Right cardiac atrium (tissue), 5 donors: ENCODE measurements around the gene LPAR6. TPM values are rescaled to one million over a fixed set of nuclear protein-coding genes. Genes with fewer than 3 reads are reported as not detected.
A peak's percentile ranks its signal among the peaks of the same experiment; 100 is the strongest.

Experiments
- ATAC-seq, 2 donors: fragments of 200-7000 bp; cut with Tn5 transposase; one replicate each; pipeline versions ENCODE4 v1.8.0 to v1.9.1; 2020; ENCODE audit warnings: moderate library complexity in 2 of 2, mild to moderate bottlenecking in 1 of 2
- DNase-seq, 3 donors: peaks; one replicate each; pipeline ENCODE4 v3.0.0-alpha.2; 2020
- H3K27ac ChIP-seq: one replicate; pipeline ENCODE4 v1.5.1; 2013; ENCODE audit warnings: mild to moderate bottlenecking, low read length, control low read depth, moderate library complexity
- H3K27me3 ChIP-seq: one replicate; pipeline ENCODE4 v1.6.1; 2013; ENCODE audit not compliant: control insufficient read depth, insufficient read depth
- H3K4me1 ChIP-seq: one replicate; pipeline ENCODE4 v1.6.1; 2013; ENCODE audit warnings: low read length; ENCODE audit not compliant: control insufficient read depth, insufficient read depth
- H3K4me3 ChIP-seq: one replicate; pipeline ENCODE4 v1.5.1; 2013; ENCODE audit warnings: low read length, control low read depth
- H3K9me3 ChIP-seq: one replicate; pipeline ENCODE4 v1.6.1; 2013; ENCODE audit warnings: low read length; ENCODE audit not compliant: control insufficient read depth
- WGBS: extraction: QIAGEN DNeasy Blood & Tissue Kit; methylation state at CpG from one replicate; pipeline ENCODE4 v1.1.7; 2013; 5-methylcytosine and 5-hydroxymethylcytosine counted together
- intact Hi-C, 4 donors: fragments of 100-400 bp; cut with DNase I; formaldehyde crosslinking; loops; one replicate each; pipeline versions ENCODE4 v1.11.0 to v1.14.0; 2022 to 2023
- polyA plus RNA-seq: library from polyadenylated mRNA; stranded (reverse); fragments of 200-250 nt; gene quantifications from one replicate; pipeline ENCODE4 v1.2.3, GENCODE V29; 2013
- total RNA-seq, 4 donors: library from RNA; stranded (reverse); fragmentation: NEBNext Ultra II Directional; extraction: Animal tissue kit (Norgen Biotek cat#: 25700); gene quantifications; one replicate each; pipeline ENCODE4 v1.2.1, GENCODE V29; 2021
- donor health status: healthy with polysubstance abuse.
- donor health status: DM: no; HTN: yes; CAD: no.
- donor health status: DM: no; HTN: no; CAD: no.
- donor health status: DM: no; HTN: yes; CAD: no; lungs with severe emphysema.
- donor health status: DM: yes; HTN: yes; CAD: no.

Gene LPAR6
- total and polyA plus RNA-seq, 5 donors: 11.5 to 17.4 (median 14.3) TPM

DNA sequence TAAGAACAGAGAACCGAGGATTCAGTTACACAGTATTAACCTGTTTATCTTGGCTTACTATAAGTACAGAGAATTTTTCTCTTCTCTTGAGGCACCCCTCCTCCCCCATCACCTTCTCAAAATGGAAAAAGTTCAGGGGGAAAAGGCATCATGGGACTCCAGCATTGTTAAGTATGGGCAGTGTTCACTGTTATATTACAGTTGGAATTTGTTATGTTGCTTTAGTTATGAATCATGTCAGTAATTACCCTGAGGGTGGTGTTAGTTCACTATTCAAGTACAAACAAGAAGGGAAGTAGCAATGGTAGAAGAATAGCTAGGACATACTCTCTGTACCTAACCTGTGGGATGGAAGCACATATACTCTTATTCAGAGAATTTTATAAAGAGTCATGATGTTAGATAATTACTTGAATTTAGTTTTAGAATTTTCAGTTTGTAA, 12.0 kb downstream of the LPAR6 start:
- H3K27ac ChIP-seq: no peak overlapping the region

DNA sequence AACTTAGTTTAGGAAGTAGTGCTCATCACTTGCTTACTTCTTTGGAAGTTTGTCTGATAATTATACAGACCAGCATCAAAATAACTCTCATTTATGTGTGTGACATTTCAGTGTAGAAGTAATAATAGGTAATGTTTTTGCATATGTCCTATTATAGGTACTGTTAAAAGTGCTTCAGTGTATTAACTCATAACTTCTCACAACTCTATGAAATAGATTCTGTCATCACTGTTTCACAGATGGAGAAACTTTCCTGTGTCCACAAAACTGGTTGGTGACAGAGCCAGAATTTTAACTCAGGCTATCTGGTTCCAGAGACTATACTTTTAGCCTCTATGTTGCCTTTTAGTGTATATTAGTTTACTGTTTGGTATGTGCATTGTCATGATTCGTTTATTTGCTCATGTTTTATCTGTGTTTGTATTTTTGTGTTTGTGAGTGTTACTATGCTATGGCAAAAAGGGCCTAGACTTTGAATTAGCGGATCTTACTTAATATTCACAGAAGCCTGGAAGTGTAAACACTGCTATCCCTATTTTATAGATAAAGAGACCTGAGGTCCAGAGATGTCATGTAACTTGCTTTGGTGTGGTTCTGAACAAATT, 12.7 kb downstream of the LPAR6 start:
- no peak for DNase-seq
- Histone ChIP-seq H3K27ac (no peak overlapping the region), H3K4me1 (no peaks in the 10 kb centered on the region), H3K27me3 (no peaks in the 10 kb centered on the region), H3K9me3 (no peaks in the 10 kb centered on the region), H3K4me3 (no peak overlapping the region)
- intact Hi-C loops: loop anchor here in 1 of 4 donors (10.0 kb wide), 1 partner anchor 175 kb away; no protein-coding TSS in a partner anchor
- WGBS: 61% methylated on average over 2 of the region's 2 CpGs
- ATAC-seq: peak in 1 of 2 donors; percentile 25

More for the DNA sequence above, 12.0 kb downstream of the LPAR6 start:
- H3K27me3 ChIP-seq: no peaks in the 10 kb centered on the region
- ATAC-seq (peak; percentile 77 to 79), DNase-seq (no peak)
- intact Hi-C loops: loop anchor here in 1 of 4 donors (10.0 kb wide), 1 partner anchor 174 kb away; no protein-coding TSS in a partner anchor
- H3K9me3 ChIP-seq: no peaks in the 10 kb centered on the region
- H3K4me1 ChIP-seq: no peaks in the 10 kb centered on the region
- 29% methylated on average over 1 of the region's 1 CpG for WGBS
- H3K4me3 ChIP-seq: no peak overlapping the region

DNA sequence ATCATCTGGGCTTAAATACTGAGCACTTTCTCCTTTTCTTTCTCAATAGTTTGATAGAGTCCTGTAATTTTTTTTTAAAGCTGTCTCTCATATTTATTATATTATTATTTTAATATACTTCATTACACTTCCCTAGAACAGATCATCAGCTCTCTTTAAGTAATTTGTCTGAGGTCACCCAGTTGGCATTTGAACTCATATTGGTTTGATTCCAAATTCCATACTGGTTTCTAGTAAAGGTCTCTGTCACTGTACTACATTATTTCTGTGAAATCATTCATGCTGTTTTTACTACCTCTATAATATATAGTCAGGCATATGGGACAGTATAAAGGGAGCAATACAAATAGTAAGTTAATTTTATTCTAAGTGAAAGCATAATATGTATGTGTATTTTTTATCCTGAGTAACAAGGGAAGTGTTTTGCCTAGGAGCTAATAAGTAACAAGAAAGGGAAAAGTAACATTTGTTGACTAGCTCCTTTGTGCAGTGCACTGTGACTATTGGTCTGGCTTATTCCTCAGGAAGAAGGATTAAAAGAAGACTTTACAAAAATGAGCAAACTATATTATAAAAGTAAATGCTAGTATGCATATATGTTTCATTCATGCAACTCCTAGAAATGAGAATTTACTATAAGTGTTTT, 14.3 kb downstream of the LPAR6 start:
- no peak overlapping the region for H3K27ac ChIP-seq
- H3K27me3 ChIP-seq: no peaks in the 10 kb centered on the region
- no peak for ATAC-seq
- DNase-seq: no peak
- no peaks in the 10 kb centered on the region for H3K4me1 ChIP-seq
- no peaks in the 10 kb centered on the region for H3K9me3 ChIP-seq
- H3K4me3 ChIP-seq: no peak overlapping the region
- intact Hi-C loops: no loop called here

DNA sequence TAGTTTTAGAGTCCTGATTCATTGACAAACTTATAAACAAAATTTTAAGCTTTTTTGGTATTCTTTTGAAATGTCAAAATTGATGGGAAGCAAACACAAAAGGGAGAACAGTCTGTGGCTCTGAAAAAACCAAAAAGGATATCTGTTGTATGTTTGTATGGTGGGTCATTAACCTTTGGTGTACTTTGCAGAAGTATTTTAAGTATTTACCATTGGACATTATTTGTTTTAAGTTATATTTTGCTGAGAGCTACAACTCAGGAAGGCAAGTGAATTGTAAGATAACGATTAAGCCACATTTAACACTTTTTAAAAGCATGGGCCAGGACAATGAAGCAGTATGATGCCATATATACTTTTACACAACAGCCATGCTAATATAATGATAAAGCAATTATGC, 15.2 kb downstream of the LPAR6 start:
- Histone ChIP-seq H3K4me3 (no peak overlapping the region), H3K27me3 (no peaks in the 10 kb centered on the region), H3K27ac (no peak overlapping the region), H3K4me1 (no peaks in the 10 kb centered on the region), H3K9me3 (no peaks in the 10 kb centered on the region)
- WGBS: 43% methylated on average over 1 of the region's 1 CpG
- ATAC-seq: no peak
- intact Hi-C loops: no loop called here
- DNase-seq: no peak

GRCh38 chr13:48393698-48394085, 19.2 kb downstream of the LPAR6 start:
- intact Hi-C loops: no loop called here
- H3K27ac ChIP-seq: no peak overlapping the region
- DNase-seq: no peak
- no peaks in the 10 kb centered on the region for H3K27me3 ChIP-seq
- 93% methylated on average over 2 of the region's 2 CpGs for WGBS
- ATAC-seq: no peak
- H3K4me3 ChIP-seq: no peak overlapping the region
- no peaks in the 10 kb centered on the region for H3K4me1 ChIP-seq
- H3K9me3 ChIP-seq: no peaks in the 10 kb centered on the region

- Histone ChIP-seq H3K4me3 (no peak overlapping the region), H3K4me1 (no peaks in the 10 kb centered on the region), H3K9me3 (no peaks in the 10 kb centered on the region), H3K27me3 (no peaks in the 10 kb centered on the region), H3K27ac (no peak overlapping the region)
- intact Hi-C loops: no loop called here
- no peak for DNase-seq
- no peak for ATAC-seq
- WGBS: 93% methylated on average over 3 of the region's 3 CpGs
These were observed 19.7 kb downstream of the LPAR6 start for GRCh38 chr13:48393030-48393697.

DNA sequence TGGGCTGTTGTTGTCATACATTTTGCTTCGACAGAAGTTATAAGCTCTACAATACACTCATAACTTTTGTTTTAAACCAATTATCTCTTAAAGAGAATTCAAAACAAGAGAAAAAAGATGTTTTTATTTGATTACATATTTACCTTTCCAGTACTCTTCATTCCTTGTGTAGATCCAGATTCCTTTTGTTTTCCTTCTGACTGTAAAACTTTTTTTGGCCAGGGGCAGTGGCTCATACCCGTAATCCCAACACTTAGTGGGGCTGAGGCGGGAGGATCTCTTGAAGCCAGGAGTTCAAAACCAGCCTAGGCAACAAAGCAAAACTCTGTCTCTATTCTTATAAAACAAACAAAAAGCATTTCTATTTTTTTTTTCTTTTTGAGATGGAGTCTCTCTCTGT, 21.7 kb downstream of the LPAR6 start:
- 98% methylated on average over 3 of the region's 3 CpGs for WGBS
- Histone ChIP-seq H3K9me3 (no peaks in the 10 kb centered on the region), H3K4me1 (no peaks in the 10 kb centered on the region), H3K27ac (no peak overlapping the region), H3K27me3 (no peaks in the 10 kb centered on the region), H3K4me3 (no peak overlapping the region)
- DNase-seq: no peak
- ATAC-seq: no peak
- intact Hi-C loops: no loop called here

GRCh38 chr13:48386816-48387215, 26.1 kb downstream of the LPAR6 start:
- no peak for DNase-seq
- WGBS: 87% methylated on average over 8 of the region's 8 CpGs
- Histone ChIP-seq H3K4me1 (no peaks in the 10 kb centered on the region), H3K27ac (no peak overlapping the region), H3K27me3 (no peaks in the 10 kb centered on the region), H3K9me3 (no peaks in the 10 kb centered on the region), H3K4me3 (no peak overlapping the region)
- intact Hi-C loops: no loop called here
- ATAC-seq: no peak

DNA sequence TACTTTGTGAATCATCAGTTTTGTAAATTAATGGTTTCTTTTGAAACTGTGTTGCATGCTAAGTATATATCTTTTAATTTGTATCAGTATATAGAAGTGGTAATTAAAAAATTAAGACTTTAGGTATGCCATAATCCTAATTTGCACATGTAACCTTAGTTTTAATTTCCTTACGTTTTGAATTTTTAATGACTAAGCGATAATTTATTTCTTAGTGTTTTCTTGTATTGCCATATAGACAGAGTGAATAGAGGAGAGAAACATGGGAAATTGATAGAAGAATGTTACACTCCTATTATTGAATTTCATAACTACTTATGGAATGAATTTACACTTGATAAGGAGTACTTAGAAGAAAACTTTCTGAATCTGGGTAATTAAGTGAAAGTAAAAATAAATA, 29.5 kb downstream of the LPAR6 start:
- no peak for ATAC-seq
- Histone ChIP-seq H3K27me3 (no peaks in the 10 kb centered on the region), H3K9me3 (no peaks in the 10 kb centered on the region), H3K4me1 (no peaks in the 10 kb centered on the region), H3K4me3 (no peak overlapping the region), H3K27ac (no peak overlapping the region)
- no peak for DNase-seq
- WGBS: 93% methylated on average over 2 of the region's 2 CpGs
- intact Hi-C loops: no loop called here

- Histone ChIP-seq H3K4me1 (no peaks in the 10 kb centered on the region), H3K27ac (no peak overlapping the region), H3K9me3 (no peaks in the 10 kb centered on the region), H3K27me3 (no peaks in the 10 kb centered on the region), H3K4me3 (no peak overlapping the region)
- ATAC-seq (no peak), DNase-seq (no peak)
- intact Hi-C loops: no loop called here
These were observed 32.3 kb downstream of the LPAR6 start for GRCh38 chr13:48380581-48380980.

GRCh38 chr13:48377857-48378256, 35.1 kb downstream of the LPAR6 start:
- ATAC-seq (no peak), DNase-seq (no peak)
- H3K9me3 ChIP-seq: no peaks in the 10 kb centered on the region
- no peak overlapping the region for H3K4me3 ChIP-seq
- intact Hi-C loops: no loop called here
- H3K27me3 ChIP-seq: no peaks in the 10 kb centered on the region
- no peaks in the 10 kb centered on the region for H3K4me1 ChIP-seq
- H3K27ac ChIP-seq: no peak overlapping the region
- 95% methylated on average over 2 of the region's 2 CpGs for WGBS
